GDM1 (cell line): ENCODE results near the gene SMC5.
"Not testable (repeated sequence)": the region's sequence is repeated elsewhere in the genome, so short reads cannot be mapped to it uniquely, and the experiment has no call there.

Source experiments
- DNase-seq: peaks from one replicate; lab custom pipeline; 2025; lab: John Stamatoyannopoulos, UW

SMC5 gene

DNA sequence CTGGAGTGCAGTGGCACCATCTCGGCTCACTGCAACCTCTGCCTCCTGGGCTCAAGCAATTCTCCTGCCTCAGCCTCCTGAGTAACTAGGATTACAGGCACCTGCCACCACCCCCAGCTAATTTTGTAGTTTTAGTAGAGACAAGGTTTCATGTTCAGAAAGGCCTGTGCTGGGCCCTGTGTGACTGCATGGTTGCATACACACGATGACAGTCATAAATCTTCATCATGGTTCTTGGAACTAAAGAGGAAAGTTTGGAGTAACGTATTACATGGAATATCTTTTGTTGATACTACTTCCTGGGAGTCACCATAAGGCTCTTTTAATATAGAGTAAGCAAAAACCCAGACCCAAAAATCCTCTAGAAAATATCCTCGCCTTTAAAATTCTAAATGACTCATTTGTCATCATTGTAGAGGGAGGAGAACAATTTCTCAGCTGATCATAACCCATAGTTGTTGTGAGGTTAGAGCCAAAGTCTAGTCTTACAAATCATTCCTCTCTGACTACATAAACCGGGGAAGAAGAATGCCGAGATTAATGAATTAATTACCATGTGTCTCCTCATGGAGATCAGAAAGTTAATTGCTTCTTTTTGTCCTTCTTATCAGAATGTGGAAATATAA is 108.6 kb downstream of the SMC5 start:
- DNase-seq: no peak

DNA sequence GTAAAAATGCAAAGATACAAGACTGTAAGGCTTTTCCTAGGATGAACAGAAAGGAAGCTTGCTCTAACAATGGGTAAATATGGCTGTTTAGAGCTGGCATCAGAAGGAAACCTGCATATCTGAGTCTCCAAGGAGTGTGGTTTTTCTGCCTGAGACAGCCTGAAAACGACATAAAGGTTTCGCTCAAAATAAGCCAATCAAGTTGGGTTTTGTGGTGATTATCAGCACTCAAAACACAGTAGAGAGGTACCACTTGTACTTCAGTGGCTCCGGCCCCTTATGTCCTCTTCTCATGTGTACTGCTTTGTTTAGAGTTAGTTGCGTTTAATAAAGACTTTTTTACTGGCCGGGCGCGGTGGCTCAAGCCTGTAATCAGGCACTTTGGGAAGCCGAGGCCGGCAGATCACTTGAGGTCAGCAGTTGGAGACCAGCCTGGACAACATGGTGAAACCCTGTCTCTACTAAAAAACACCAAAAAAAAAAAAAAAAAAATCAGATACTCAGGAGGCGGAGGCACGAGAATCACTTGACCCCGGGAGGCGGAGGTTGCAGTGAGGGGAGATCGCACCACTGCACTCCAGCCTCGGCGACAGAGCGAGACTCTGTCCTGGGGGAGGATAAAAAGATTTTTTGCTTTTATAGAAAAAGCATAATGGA is 116.3 kb downstream of the SMC5 start:
- DNase-seq: no peak

GRCh38 chr9:70382046-70382708 is 123.4 kb downstream of the SMC5 start:
- no peak for DNase-seq

GRCh38 chr9:70382709-70383605 is 124.2 kb downstream of the SMC5 start:
- DNase-seq: no peak

DNA sequence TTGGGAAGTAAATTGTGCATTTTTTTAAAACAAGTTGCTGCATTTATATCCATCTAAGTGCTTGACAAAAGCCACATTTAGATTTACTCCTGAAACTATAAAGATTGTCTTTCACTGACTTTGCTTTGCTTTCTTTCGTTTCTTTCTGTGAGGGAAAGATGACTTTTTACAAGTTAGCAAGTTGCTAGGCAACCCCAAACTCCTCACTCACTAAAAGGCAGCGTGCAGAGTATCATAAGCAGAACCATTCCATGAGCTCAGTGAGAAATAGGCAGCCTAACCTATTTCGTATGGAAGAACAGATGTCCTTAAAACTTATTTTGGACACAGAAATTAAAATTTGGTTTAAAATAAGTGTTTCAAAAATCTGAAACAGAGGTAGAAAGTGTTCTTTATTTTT is 126.6 kb downstream of the SMC5 start:
- no peak for DNase-seq

GRCh38 chr9:70387663-70388062 is 128.9 kb downstream of the SMC5 start:
- no peak for DNase-seq

GRCh38 chr9:70389188-70389587 is 130.4 kb downstream of the SMC5 start:
- no peak for DNase-seq

DNA sequence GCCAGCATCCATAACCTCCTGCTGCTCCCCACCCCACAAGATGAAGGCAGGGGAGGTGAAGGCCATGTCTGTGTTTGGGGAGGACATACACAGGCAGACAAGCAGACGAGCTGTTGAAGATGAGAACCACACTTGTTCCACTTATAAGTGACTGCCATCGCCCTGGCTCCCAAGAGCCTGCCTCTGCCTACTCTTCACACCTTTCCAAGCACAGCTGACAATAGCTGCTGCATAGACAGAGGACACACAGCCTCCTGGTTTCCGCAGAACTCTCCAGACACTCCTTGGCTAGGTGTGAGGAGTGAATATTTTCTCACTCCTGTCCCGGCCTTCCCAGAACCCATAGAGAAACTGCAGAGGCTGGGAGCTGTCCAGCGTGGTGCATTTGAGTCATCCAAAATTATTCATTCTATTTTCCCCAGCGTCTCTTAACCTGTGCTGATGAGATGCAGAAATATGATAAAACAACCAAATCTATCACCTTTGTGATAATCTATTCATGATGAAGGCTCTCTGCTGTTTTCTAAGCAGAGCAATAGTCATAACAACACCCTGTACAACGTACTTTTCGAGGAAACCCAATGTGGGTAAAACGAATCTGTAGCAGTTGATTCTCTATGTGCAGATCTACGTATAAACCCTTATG is 131.0 kb downstream of the SMC5 start:
- no peak for DNase-seq

DNA sequence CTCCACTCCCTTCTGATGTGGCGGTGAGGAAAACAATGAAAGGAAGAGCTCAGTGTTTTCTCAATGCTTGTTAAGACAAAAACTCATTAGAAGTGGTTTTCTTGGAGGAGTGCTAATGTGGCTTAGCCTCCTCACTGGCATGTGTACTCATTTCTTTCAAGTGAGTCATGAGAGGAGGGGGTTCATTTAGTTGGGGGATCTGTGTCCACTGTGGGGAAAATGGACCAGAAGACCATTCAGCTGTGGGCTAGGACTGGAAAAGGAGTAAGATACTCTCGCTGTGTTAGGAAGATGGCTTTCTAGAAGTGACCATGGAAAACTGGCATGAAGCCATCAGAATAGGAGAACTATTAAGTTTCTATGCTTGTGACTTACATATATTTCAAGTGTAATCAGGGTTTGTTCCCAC is 132.2 kb downstream of the SMC5 start:
- DNase-seq: no peak

GRCh38 chr9:70392189-70392588 is 133.4 kb downstream of the SMC5 start:
- DNase-seq: no peak

DNA sequence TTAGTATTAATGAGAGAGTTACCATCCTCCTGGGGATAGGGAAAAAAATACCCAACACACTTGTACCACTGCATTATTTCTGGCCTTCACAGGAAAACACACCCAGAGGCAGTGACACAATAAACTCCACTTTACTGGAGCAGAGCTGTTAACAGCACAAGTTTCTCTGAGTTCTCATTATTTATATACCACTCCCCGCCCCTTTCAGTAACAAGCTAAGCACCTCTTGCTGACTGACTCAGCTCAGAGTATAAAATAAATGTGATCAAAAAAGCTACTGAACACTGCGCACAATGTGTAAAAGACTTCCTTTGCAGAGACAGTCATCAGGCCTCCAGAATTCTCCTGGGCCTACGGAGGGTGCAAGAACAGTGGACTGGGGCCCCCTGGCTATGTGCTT is 134.1 kb downstream of the SMC5 start:
- DNase-seq: no peak

GRCh38 chr9:70395652-70396051 is 136.9 kb downstream of the SMC5 start:
- no peak for DNase-seq

DNA sequence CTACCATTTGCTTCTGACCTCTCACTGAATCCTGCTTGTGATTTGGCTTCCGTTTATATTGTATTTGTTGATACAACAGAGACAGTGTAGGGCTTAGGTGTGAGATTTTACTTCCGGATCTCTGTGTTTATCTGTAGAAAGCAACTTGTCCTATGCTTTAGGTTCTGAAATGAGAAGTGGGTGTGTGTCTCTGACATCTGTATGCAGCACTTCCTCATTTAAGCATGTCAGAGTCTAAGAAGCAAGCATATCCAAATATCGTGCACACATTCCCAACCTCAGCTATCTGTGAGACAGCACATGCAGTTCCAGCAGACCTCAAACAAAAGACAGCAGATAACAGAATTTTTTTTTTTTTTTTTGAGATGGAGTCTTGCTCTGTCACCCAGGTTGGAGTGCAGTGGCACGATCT is 139.4 kb downstream of the SMC5 start:
- peak; percentile 61 for DNase-seq

DNA sequence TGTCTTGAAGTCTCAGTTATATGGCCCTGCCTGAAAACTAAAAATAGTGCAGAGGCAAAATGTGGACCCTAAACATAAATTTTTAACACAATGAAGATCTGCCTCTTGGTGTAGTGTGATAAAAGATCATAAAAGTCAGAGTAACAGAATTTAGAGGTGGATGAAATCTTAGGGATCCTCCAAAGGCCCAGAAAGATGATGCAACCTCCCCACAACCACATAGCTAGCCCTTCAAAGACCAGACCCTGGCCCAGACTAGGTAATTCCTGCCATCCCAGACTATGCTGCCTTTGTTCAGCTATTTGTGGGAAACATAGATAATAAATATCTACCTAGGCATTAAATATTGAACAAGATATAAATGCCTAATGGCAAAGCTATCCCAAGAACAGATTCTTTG is 140.4 kb downstream of the SMC5 start:
- DNase-seq: no peak

- DNase-seq: no peak
Observed at GRCh38 chr9:70400107-70400892, 141.5 kb downstream of the SMC5 start.

GRCh38 chr9:70401241-70401640 is 142.5 kb downstream of the SMC5 start:
- DNase-seq: not testable (repeated sequence)

GRCh38 chr9:70402213-70402612 is 143.4 kb downstream of the SMC5 start:
- no peak for DNase-seq

GRCh38 chr9:70403166-70403565 is 144.4 kb downstream of the SMC5 start:
- no peak for DNase-seq

DNA sequence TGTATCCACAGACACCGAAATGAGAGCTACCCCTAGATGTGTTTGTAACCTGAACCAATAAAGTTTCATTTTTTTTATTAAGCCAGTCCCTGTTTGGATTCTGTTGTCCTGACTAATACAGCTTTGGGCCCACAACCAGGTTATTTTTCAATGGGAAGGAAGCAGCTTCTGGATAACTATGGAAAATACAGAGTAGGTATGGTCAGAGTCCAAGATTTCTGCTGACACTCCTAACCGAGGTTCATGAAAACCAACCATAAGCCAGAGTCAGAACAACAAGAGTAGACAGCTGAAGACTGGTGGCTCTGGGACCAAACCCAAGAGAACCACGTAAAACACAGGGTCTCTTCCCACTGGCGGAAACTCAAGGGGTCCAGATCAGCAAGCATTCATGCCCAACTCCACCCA is 144.8 kb downstream of the SMC5 start:
- no peak for DNase-seq

DNA sequence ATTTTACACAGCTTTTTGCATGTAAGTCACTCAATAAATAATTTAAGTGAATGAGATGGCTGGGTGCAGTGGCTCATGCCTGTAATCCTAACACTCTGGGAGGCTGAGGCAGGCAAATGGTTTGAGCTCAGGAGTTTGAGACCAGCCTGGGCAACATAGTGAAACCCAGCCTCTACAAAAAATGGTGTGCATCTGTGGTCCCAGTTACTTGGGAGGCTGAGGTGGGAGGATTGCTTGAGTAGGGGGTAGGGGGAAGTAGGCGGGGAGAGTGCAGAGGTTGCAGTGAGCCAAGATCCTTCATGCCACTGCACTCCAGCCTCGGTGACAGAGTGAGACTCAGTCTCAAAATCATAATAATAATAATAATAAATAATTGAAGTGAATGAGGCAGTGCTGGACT is 145.5 kb downstream of the SMC5 start:
- no peak for DNase-seq
